ENCODE measurements around the gene ERC1.

- no peak for TF ChIP-seq EZH2 (IDR thresholded peaks at IDR 0.05; ENCODE audit: low read length, missing control alignments)
- TF ChIP-seq CTCF (conservative IDR thresholded peaks at IDR 0.05 in 1 of 2, IDR thresholded peaks at IDR 0.05 in 1 of 2; ENCODE audit: low read depth in 1 of 2, low read length in 2 of 2) = no peak
Measured at GRCh38 chr12:1182069-1182468, 191.0 kb downstream of the ERC1 start.
